COLO668 (cell line): ENCODE results near the gene DPEP3.

Experiments used
- DNase-seq: peaks from one replicate; lab custom pipeline; 2025; ENCODE audit not compliant: unreplicated experiment; lab: John Stamatoyannopoulos, UW

DPEP3 gene

DNA sequence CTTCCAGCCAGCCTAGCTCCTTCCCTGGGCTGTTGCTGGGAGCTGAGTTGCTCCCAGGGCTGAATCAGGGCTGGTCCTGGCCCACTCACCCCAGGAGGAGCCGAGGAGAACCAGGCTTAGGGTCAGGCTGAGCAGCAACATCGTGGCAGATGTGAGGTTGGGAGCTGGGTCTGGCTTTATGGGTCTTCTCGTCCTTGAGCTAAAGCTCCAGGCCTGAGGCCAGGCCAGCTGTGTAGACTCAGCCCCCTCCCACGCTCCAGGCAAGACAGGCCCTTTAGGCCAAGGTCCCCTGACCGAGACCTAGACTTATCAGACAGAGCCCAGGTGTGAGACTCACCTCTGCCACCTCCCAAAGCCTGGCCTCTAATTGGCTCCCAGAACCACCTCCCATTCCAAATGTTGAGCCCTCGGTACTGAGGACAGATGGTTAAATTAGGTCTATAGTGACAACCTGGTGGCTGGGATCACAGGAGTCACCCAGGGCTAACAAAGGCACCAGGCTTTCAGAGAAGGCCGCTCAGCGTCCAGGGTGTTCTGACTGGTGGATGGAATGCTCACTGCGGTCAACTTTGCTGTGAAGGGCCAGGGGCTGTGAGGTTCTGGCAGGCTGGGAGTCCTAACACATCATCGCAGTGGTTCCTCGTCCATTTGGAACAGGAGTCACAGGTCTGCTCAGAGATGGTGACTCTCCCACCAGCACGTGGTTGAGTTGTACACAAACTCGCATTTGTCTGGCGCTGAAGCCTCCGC lies 48.4 kb downstream of the DPEP3 start, which contains the start of gene CTRL:
TSS of gene CTRL (minus strand) at position 151 of the 750 bp plus-strand sequence. CDS start at position 141, 10 bp downstream.
- DNase-seq: no peak

DNA sequence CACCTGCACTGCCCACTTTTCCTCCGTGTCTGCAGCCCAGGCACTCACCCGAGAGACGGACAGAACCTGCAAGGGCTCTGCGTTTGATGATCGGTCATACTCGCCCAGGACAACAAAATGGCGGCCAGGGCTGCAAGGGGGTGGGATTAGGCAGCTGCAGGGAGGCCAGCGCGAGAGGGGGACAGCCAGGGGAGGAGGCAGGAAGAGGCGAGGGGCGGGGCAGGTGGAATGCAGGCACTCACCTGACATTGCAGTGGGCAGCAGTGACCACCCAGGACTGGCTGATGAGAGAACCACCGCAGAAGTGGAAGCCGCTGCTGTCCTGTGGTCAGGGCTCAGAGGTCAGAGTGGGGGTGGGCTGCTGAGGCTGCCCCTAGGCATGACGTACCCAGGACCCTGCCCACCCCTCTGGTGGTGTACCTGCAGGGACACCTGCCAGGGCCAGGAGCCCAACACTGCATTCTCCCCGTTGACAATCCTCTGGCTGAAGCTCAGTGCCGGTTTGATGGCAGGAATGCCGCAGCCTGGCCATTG lies 49.6 kb downstream of the DPEP3 start:
- no peak for DNase-seq

DNA sequence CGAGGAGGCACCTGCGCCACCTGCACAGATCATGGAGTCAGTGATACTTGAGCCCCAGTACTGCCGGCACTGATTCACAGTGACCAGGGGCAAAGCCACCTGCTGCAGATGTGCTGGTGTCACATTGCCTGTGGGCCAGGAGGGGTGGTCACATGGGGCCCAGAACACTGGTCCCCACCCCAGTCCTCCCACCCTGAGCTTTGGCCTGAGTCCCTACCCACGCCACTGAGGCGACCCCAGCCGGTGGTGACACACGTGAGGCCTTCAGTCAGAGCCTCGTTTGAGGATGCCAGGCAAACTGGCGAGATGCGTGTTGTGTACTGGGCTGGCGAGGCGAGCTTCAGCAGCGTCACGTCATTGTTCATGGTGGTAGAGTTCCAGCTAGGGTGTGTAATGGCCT lies 50.1 kb downstream of the DPEP3 start:
- no peak for DNase-seq

DNA sequence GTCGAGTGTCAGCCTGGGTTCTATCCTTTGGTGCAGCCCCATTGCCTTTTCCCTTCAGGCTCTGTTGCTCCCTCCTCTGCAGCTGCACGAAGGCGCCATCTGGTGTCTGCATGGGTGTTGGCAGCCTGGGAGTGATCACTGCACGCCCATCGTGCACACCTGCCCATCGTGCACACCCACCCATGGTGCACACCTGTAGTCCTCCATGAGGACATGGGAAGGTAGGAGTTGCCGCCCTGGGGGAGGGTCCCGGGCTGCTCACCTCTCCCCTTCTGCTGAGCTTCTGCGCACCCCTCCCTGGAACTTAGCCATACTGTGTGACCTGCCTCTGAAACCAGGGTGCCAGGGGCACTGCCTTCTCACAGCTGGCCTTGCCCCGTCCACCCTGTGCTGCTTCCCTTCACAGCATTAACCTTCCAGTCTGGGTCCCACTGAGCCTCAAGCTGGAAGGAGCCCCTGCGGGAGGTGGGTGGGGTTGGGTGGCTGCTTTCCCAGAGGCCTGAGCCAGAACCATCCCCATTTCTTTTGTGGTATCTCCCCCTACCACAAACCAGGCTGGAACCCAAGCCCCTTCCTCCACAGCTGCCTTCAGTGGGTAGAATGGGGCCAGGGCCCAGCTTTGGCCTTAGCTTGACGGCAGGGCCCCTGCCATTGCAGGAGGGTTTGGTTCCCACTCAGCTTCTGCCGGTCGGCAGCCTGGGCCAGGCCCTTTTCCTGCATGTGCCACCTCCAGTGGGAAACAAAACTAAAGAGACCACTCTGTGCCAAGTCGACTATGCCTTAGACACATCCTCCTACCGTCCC lies 51.5 kb downstream of the DPEP3 start:
- DNase-seq: peak; percentile 83

DNA sequence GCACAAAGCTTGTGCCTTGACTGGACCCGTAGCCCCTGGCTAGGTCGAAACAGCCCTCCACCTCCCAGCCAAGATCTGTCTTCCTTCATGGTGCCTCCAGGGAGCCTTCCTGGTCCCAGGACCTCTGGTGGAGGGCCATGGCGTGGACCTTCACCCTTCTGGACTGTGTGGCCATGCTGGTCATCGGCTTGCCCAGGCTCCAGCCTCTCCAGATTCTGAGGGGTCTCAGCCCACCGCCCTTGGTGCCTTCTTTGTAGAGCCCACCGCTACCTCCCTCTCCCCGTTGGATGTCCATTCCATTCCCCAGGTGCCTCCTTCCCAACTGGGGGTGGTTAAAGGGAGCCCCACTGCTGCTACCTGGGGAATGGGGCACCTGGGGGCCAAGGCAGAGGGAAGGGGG lies 52.2 kb downstream of the DPEP3 start:
- no peak for DNase-seq

DNA sequence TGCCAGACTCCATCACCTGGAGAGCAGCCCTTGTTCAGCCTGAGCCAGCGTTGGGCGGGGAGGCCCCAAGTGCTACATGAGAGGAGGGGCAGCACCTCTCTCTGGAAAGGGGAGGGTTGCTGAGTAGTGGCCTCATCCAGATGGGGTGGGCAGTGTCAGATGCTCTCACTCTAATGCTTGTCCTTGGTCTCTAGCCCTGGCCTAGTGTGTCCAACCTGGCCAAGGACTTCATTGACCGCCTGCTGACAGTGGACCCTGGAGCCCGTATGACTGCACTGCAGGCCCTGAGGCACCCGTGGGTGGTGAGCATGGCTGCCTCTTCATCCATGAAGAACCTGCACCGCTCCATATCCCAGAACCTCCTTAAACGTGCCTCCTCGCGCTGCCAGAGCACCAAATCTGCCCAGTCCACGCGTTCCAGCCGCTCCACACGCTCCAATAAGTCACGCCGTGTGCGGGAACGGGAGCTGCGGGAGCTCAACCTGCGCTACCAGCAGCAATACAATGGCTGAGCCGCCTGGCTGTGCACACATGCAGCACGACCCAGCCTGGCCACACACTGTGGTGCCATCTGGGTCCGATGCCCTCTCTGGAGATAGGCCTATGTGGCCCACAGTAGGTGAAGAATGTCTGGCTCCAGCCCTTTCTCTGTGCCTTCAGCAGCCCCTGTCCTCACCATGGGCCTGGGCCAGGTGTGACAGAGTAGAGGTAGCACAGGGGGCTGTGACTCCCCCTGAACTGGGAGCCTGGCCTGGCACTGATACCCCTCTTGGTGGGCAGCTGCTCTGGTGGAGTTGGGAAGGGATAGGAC lies 53.0 kb downstream of the DPEP3 start:
- DNase-seq: no peak

DNA sequence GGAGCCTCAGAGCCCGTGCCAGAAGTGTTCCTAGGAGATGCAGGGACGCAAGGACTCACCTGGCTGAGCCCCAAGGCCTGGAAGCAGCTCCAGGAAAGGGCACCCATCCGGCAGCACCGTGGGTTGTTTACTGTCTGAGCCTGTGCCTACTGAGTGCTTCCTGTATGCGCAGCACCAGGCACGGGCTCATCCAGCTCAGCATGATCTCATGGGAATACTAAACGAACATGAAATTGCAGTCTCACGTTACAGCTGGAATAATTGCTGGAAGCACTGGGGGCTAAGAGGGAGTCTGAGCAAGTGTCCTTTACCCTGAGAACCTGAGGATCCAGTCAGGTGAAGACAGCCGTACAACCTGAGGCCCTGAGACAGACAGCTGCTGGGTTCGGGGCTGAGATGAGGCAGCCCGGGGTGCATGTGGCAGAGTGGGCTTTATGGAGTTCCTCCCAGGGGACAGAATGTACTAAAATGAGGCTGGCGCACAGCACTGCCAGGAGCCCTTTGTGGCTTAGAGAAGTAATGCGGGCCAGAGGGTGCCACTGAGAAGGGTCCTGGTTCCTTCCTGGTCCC lies 54.0 kb downstream of the DPEP3 start:
- DNase-seq: peak; percentile 84
